AG04450 (cell line): ENCODE data around the gene SLFN12L. TPM values are rescaled to one million over a fixed set of nuclear protein-coding genes. Genes with fewer than 3 reads are reported as not detected.
"Not testable (repeated sequence)": the region's sequence is repeated elsewhere in the genome, so short reads cannot be mapped to it uniquely, and the experiment has no call there.

ENCODE experiments used
- CTCF ChIA-PET: fragments of 300-600, 350-600 bp; formaldehyde crosslinking; extraction: SDS; loops from one replicate; lab custom pipeline; 2022; ENCODE audit warnings: antibody characterized with exemption, inconsistent platforms; lab: Charles Lee
- POLR2A ChIA-PET: fragments of 350-600 bp; formaldehyde crosslinking; extraction: SDS; loops from one replicate; lab custom pipeline; 2021; ENCODE audit warnings: antibody characterized with exemption, inconsistent platforms; lab: Yijun Ruan, JAX
- DNase-seq: peaks from one replicate; pipeline ENCODE4 v3.0.0-alpha.2; 2011; ENCODE audit warnings: low read depth, low spot score
- H3K27ac ChIP-seq: one replicate; pipeline ENCODE4 v1.5.1; 2012; ENCODE audit warnings: low read depth, low read length, control low read depth
- H3K27me3 ChIP-seq: one replicate; pipeline ENCODE4 v1.6.0; 2012; ENCODE audit warnings: low read length; ENCODE audit not compliant: control insufficient read depth, insufficient read depth
- H3K4me3 ChIP-seq: 2 replicates; pipeline ENCODE4 v1.5.1; 2011; ENCODE audit warnings: mild to moderate bottlenecking, low read depth, low read length, control low read depth
- H3K9me3 ChIP-seq: 2 replicates; pipeline ENCODE4 v1.5.1; 2012; ENCODE audit warnings: low read length; ENCODE audit not compliant: control insufficient read depth, insufficient read depth
- polyA plus RNA-seq: library from polyadenylated mRNA; depleted of rRNA; stranded (reverse); fragments of >200 nt; gene quantifications from 2 replicates; pipeline ENCODE4 v1.2.3, GENCODE V29; 2011
- TF ChIP-seq, protein P1 (sequence below): IDR thresholded peaks from 2 replicates; pipeline ENCODE4 v1.5.1; 2011; ENCODE audit warnings: low read depth, low read length, control low read depth, inconsistent platforms

The SLFN12L gene
- polyA plus RNA-seq, 1 experiment, result 0.09 TPM

DNA sequence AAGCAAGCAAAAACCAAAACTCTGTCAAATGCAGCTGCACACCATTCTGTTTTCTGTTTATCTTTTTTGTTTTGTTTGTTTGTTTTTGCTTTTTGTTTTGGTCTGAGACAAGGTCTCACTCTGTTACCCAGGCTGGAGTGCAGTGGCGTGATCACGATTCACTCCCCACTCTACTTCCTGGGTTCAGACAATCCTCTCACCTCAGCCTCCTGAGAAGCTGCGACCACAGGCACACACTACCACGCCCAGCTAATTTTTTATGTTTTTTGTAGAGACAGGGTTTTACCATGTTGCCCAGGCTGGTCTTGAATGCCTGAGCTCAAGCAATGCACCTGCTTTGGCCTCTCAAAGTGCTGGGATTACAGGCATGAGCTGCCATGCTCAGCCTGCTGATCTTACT, 69.7 kb downstream of the SLFN12L start:
- peaks cover 11% of the 10 kb centered on the region for H3K27me3 ChIP-seq
- CTCF ChIA-PET, result no interaction called here
- no peak overlapping the region for H3K4me3 ChIP-seq
- no peak overlapping the region for H3K27ac ChIP-seq
- no peak for DNase-seq
- TF ChIP-seq, protein P1, sequence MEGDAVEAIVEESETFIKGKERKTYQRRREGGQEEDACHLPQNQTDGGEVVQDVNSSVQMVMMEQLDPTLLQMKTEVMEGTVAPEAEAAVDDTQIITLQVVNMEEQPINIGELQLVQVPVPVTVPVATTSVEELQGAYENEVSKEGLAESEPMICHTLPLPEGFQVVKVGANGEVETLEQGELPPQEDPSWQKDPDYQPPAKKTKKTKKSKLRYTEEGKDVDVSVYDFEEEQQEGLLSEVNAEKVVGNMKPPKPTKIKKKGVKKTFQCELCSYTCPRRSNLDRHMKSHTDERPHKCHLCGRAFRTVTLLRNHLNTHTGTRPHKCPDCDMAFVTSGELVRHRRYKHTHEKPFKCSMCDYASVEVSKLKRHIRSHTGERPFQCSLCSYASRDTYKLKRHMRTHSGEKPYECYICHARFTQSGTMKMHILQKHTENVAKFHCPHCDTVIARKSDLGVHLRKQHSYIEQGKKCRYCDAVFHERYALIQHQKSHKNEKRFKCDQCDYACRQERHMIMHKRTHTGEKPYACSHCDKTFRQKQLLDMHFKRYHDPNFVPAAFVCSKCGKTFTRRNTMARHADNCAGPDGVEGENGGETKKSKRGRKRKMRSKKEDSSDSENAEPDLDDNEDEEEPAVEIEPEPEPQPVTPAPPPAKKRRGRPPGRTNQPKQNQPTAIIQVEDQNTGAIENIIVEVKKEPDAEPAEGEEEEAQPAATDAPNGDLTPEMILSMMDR, result no peak
- POLR2A ChIA-PET, result no interaction called here
- no peaks in the 10 kb centered on the region for H3K9me3 ChIP-seq

DNA sequence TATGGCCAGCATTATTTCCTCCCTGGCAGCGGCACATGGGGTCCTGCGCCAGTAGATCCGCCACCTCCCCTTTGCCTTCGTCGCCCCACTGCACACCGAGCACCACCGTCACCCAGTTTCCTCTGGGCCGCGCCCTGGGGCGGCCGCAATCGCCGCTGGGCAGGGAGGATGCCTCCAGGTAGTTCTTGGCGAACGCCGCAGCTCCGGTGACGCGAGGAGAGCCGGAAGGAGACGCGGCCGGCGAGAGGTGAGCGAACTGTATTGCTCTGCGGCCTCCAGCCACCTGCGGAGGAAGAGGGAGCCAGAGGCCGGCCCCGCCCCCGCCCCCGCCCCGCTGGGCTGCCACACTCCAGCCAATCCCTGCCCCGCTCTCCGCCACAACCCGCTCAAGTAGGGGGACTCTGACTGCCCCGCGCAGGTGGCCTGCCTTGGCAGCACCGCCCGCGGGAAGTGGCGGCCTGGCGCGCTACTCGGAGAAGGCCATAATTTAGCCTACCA, 77.1 kb downstream of the SLFN12L start:
- Histone ChIP-seq H3K27me3 (peaks cover 30% of the 10 kb centered on the region), H3K4me3 (no peak overlapping the region), H3K9me3 (peaks cover 6% of the 10 kb centered on the region; the same call in 1 of the 2 replicates), H3K27ac (no peak overlapping the region)
- CTCF ChIA-PET, result interaction anchor here (1.2 kb wide), 1 partner anchor 78 kb away, joined by 3 read pairs; no protein-coding TSS in a partner anchor
- no peak for DNase-seq
- POLR2A ChIA-PET, result no interaction called here
- TF ChIP-seq, protein P1, result no peak

- DNase-seq, H3K27ac ChIP-seq, H3K4me3 ChIP-seq, H3K9me3 ChIP-seq, POLR2A ChIA-PET, CTCF ChIA-PET: not testable (repeated sequence)
- H3K27me3 ChIP-seq, result peaks cover 16% of the 10 kb centered on the region
These were observed 83.4 kb downstream of the SLFN12L start for GRCh38 chr17:35454035-35454434.

DNA sequence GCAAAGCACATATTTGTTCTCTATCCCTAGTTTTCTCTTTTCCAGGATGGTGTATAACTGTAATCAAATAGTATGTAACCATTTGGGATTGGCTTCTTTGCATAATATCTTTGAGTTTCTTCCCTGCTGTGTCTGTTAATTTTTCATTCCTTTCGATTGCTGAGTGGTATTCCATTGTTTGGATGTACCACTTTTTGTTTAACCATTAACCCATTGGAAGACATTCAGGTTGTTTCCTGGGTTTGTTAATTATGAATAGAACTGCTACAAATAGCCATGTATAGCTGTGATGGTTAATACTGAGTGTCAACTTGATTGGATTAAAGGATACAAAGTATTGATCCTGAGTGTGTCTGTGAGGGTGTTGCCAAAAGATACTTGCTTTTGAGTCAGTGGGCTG, 84.3 kb downstream of the SLFN12L start:
- CTCF ChIA-PET, result no interaction called here
- TF ChIP-seq, protein P1, result no peak
- H3K27me3 ChIP-seq, result peaks cover 19% of the 10 kb centered on the region
- DNase-seq, result no peak
- no peak overlapping the region for H3K27ac ChIP-seq
- H3K4me3 ChIP-seq, result no peak overlapping the region
- POLR2A ChIA-PET, result no interaction called here
- H3K9me3 ChIP-seq, result peaks cover 5% of the 10 kb centered on the region; the same call in 1 of the 2 replicates

- TF ChIP-seq, protein P1, result no peak
- peak overlapping the region; percentile 12 for H3K4me3 ChIP-seq
- peaks cover 18% of the 10 kb centered on the region for H3K27me3 ChIP-seq
- peaks cover 5% of the 10 kb centered on the region; the same call in 1 of the 2 replicates for H3K9me3 ChIP-seq
- POLR2A ChIA-PET, result interaction anchor here (1.9 kb wide), 1 partner anchor 76 kb away, joined by 9 read pairs; the partner anchor contains the start of gene SLFN11
- DNase-seq, result no peak
- CTCF ChIA-PET, result no interaction called here
- H3K27ac ChIP-seq, result no peak overlapping the region
These were observed 88.0 kb downstream of the SLFN12L start for GRCh38 chr17:35449371-35449931.
